GM20431 (cell line): ENCODE data around the gene TMX2.

Experiments
- in situ Hi-C: fragments of 300-500 bp; cut with MseI, MboI; formaldehyde crosslinking; loops from one replicate; pipeline ENCODE4 v1.15.0; 2020; ENCODE audit warnings: low sequenced_read_pairs; ENCODE audit not compliant: unreplicated experiment

The TMX2 gene

DNA sequence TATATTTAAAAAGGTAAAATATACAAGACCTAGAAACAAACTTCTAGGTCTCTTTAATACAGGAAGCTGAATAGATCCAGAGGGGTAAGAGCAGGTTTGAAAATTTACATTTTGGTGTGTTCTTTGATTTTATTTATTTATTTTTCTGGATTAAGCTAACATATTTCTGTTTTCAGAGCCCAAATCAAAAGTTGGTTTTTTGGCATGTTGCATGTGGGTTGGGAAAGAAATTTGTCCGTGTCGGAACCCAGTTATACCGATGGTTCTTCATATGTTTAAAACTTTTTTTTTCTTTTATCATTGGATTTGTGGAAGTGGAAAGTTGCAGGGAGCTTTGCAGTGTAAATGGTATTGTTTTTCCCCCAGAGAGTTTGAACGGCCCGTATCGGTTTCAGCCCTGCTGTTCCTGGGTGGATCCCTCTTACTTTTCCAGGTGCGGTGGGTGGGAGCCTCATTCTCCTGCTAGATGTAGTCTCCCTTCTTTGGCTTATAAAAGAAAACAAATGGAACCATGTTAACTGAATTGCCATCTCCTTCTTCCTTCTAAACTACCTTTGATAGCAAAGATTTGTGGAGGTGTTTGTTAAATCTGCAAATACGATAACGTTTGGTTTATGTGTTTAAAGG lies 50.0 kb downstream of the TMX2 start:
- in situ Hi-C loops = no loop called here

GRCh38 chr11:57763568-57763967 lies 51.2 kb downstream of the TMX2 start:
- in situ Hi-C loops = no loop called here

- in situ Hi-C loops = no loop called here
Measured at GRCh38 chr11:57764021-57764420, 51.6 kb downstream of the TMX2 start.

DNA sequence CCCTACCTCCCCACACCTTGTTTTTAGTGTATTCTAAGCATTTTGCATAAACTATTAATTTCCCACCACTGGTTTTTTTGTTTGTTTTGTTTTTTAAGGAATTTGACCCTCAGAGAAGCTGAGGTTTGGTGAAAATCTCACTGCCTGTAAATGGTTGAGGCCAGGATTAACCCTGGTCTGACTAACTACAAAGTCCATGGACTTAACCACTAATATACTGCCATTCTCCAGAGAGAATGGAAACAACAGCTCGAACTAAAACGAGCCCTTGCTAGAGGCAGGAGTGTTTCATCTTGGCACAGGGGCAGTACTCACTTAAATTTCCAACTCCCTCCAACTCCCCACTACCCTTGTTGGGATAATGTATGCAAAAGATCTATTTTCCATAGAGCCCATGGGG lies 52.2 kb downstream of the TMX2 start:
- in situ Hi-C loops = no loop called here

DNA sequence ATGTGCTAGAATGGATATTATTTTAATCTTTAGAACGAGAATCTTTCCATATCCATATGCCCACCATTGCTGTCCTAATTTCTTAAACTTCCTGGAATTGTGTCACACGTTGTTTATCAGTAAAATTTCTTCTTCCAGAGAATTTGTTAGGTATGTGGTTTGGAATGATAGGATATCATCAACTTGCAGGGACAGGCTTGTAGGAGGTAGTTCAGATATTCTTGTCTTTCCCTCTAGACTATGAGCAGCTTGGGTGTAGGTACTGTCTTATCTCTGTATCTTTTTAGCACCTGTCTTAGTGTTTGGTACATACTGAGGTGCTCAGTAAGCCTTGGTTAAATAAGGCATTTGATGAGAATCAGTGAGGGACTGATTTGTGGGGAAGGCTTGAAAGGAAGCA lies 52.6 kb downstream of the TMX2 start:
- in situ Hi-C loops = no loop called here

- in situ Hi-C loops = no loop called here
Measured at GRCh38 chr11:57770793-57771192, 58.4 kb downstream of the TMX2 start.

DNA sequence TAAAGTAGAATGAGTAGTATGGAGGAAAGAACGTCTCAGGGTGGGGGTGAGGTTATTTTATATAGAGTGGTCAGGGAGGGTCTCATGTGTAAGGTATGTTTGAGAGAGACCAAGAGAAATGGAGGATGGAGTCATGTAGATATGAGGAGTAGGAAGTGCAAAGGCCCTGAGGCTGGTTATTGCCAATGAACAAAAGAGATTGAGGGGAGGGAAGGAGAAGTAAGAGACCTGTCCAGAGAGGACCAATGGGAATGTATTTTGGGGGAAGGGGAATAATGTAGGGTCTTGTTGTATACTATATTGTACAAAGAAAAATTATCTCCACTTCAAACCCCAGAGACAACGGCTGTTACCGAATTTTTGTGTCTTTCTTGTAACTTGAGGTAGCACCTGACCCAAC lies 59.0 kb downstream of the TMX2 start:
- in situ Hi-C loops = no loop called here

GRCh38 chr11:57772562-57772961 lies 60.2 kb downstream of the TMX2 start:
- in situ Hi-C loops = no loop called here

DNA sequence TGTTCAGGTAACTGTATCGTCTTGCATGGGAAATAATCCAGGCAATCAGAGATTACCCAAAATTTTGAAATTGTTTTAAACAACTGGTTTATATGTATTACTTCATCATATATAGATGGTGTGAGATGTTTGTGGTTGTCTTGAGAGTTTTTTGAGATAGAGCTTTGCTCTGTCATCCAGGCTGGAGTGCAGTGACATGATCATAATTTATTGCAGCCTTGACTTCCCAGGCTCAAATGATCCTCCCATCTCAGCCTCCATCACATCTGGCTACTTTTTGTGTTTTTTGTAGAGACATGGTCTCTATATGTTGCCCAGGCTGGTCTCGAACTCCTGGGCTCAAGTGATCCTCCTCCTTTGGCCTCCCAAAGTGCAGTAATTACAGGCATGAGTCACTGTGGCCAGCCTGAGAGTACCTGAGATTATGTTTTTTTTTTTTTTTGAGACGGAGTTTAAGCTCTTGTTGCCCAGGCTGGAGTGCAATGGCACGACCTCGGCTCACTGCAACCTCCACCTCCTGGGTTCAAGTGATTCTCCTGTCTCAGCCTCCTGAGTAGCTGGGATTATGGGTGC lies 60.7 kb downstream of the TMX2 start:
- in situ Hi-C loops = no loop called here

GRCh38 chr11:57775491-57775890 lies 63.1 kb downstream of the TMX2 start:
- in situ Hi-C loops = no loop called here

GRCh38 chr11:57776031-57776521 lies 63.7 kb downstream of the TMX2 start:
- in situ Hi-C loops = no loop called here

DNA sequence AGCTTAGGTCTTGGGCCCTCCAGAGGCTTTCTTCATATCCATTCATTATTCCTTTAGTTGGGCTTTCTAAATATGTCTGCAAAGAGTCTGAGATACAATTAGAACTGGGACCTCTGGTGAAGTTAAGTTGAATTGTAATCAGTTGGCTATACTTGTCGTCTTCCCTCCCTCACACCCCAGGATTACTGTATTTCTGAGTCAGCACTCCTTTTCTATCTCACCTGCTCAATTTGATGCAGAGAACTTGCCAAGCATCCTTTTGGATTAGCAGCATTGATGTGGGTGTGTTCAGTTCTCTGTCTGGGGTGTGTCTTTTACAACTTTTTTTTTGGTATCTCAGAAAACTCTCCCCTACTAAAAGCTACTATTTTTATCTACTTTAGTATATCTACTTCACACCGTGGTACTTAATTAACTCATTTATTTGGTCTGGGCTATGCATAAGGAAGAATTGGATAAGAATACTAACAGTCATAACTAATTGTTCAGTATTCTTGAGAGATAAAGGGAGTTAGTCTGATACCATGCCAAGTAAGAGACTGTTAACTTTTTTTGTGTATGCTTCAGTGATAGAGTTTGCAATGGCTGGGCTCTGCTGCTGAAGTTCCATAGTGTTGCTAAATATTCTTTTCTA lies 64.3 kb downstream of the TMX2 start:
- in situ Hi-C loops = no loop called here

- in situ Hi-C loops = no loop called here
Measured at GRCh38 chr11:57777969-57778317, 65.5 kb downstream of the TMX2 start.

DNA sequence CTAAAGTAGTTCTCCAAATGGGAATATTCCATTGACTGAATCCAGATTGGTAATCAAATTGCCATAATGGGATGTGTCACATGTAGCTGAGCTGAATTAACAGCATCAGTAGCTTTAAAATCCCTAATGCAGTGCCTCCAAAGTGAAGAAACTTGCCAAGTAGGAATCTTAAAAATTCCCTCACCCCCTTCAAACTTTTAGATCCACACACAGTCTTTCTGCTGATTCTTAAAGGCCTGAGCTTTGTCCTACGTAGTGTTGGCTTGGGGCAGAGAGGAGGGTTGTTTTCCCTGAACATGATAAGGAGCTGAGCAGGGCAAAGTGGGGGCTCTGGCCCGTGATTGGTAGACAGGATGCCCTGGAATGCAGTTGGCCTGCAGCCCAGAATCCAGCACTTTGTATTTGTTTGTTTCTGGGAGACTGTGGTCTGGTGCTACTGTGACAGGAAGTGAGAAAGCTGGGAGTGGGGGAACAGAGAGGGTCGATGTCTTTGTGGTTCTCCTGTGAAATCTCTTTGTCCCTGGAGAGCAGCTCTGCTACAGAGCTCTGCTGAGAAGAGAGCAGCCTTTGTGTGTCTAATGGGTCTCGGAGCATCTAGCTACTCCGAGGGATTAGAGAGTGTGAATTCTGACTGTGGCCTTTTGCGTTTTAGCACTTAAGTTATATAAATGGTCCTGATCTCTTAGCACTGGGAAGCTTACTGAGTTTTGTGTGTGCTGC lies 66.1 kb downstream of the TMX2 start:
- in situ Hi-C loops = no loop called here

DNA sequence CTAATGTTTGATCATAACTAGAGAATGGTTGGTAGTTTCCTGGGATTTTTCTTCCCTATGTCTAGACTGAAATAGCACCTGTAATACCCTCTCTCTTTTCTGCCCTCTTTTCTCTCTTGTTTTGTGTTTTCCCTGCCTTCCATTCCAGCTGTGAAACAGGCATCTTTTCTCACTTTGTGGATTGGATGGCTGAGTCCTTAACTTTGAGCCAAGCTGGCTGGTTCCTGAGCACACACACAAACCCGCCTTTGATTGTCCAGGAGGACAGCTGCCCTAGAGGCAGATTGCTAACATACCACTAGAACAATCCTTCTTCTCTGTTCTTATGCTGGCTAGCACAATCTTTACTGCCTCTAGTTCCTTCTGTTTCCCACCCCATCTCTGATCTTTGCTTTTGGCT lies 66.9 kb downstream of the TMX2 start:
- in situ Hi-C loops = no loop called here

DNA sequence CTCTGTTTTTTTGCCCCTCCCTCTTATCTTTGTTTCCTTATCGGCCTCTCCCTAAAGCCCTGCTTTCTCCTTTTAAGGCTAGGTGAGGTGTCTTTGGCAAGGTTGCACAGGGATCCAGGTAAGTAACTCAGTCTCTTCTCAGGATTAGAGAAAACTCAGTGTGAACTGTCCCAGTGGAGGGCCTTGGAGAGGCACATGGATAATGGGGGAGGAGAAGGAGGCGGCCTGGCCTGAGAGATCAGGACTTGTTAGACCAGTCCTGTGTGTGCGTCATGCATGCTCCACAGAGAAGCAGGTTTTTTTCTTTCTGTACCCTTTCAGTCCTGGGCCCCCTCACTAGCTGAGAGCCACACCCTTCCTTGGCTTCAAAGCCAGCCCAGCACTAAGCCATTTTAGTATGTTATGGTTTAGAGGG lies 69.1 kb downstream of the TMX2 start:
- in situ Hi-C loops = no loop called here

DNA sequence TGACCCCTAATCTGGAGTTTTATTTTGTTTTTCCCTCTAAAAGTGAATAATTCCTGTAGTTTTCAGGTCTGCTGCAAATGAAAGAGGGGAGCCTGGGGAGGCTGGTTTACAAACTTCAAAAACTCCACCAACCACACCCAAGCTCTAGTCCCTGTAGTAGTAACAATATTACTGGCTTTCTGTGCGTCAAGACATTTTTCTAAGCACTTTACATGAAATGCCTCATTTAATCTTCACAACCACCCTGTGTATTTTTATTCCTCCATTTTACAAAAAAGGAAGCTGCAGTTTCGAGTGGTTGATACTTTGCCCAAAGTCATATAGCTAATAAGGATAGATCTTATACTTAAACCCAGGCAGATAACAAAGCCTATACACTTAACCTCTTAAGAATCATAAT lies 72.7 kb downstream of the TMX2 start:
- in situ Hi-C loops = no loop called here

DNA sequence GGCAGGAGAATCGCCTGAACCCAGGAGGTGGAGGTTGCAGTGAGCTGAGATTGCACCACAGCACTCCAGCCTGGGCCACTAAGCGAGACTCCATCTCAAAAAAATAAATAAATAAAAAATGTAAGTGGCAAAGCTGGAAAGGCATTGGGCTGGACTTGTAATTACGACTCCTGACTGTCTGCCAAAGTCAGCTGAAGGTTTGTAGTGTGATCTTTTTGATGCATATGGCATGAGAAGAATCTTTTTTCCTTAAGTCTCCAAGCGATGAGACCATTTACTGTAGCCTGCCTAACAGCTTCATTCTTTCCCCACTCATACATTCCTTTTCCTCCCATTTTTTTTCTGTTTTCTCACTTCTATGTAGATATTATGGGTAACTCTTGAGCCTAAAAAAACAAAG lies 74.0 kb downstream of the TMX2 start:
- in situ Hi-C loops = no loop called here

DNA sequence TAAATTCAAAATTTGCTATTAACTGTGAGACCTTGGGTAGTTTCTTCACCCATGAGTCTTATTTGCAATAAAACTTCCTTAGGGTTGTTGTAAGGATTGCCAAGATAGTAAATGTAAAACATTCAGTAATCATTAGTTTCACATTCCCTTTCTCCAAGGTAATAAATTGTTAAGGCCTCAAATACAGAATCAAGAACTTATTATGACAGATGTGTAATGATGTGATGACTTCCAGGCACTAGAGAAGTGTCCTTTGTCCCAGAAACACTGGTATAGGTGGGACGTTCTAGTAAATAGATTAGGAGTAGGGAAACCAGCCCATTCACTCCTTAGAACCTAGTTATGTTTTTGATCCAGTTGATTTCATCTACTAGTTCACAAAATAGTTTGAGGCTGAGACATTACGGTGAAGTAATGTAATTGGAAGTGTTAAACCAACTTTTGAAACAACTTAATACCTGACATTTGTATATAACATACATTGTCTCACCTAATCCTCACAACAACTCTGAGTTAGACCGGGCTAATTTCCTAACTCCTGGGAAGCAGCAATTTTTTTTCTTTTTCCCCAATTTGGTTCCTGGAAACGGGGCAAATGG lies 74.7 kb downstream of the TMX2 start:
- in situ Hi-C loops = no loop called here

DNA sequence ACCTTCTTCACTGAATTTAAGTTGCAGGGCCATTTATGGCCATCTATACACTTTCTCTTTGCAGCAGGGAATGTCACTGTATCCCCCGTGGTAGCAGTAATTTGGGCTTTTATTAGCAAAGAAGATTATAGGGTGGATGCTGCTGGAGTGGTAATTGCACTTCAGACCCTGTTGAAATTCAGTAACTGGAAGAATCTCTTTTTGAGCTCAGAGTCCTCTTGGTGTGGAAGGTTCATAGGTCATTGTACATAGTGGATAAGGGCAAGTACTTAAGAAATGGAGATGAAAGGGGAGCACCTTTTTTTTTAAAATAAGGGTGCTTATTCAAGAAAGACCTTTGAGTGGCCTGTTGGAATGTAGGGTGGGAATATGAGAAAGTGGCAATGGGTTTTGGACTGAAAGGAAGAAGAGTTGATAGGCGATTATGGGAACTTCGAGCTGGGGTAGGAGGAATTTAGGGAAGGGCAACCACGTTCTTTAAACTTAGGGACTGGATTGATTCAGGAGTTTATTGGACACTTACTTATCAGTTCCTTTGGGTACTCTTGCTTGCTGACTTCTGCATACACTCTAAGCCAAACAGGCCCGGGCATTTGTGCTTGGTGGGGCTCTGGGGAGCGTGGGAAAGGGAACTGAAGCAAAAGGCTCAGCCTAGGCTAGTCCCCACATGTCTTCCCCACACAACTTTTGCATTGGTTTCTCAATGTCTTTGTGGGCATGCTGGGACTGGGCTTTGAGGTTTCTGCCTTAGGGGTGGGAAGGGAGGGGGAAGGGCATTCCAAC lies 75.7 kb downstream of the TMX2 start:
- in situ Hi-C loops = no loop called here
